NCI-H2227 treated with DMSO at 0.1 percent for 48 hours (cell line): Measurements from ENCODE around the gene B4GALNT2.
"Not testable (repeated sequence)": the region's sequence is repeated elsewhere in the genome, so short reads cannot be mapped to it uniquely, and the experiment has no call there.

Experiments
- DNase-seq: peaks from one replicate; lab custom pipeline; 2025; lab: John Stamatoyannopoulos, UW

The B4GALNT2 gene

DNA sequence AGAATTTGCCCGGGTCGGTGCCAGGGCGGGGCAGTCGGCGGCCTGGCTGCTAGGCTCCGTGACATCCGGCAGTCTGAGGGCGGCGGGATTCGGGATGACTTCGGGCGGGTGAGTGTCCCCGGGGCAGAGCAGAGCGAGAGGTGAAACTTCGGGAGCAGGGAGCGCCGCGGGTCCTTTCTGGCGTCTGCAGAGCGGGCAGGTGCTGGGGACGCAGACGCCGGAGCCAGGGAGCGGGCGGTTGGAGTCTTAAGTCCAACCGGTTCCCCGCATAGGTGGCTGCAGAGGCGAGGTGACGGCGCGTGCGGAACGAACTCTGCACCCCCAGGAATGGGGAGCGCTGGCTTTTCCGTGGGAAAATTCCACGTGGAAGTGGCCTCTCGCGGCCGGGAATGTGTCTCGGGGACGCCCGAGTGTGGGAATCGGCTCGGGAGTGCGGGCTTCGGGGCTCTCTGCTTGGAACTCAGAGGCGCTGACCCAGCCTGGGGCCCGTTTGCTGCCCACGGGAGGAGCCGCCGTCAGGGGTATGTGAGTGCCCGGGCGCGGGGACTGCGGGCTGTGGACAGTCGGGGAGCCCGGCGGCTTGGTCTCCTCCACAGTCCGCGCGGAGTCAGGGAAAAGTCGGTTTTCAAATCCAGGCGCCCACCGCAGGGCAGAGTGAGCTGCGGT is at the start of gene B4GALNT2:
Gene B4GALNT2 (plus strand): TSS at position 71 of the 666 bp plus-strand sequence. CDS start 24 bp downstream, at position 95.
- DNase-seq = no peak

- not testable (repeated sequence) for DNase-seq
Measured at GRCh38 chr17:49085046-49085445, 47.5 kb upstream of the B4GALNT2 start.

GRCh38 chr17:49085565-49086315 is 46.8 kb upstream of the B4GALNT2 start:
- no peak for DNase-seq

GRCh38 chr17:49086316-49086605 is 46.3 kb upstream of the B4GALNT2 start:
- DNase-seq = no peak

DNA sequence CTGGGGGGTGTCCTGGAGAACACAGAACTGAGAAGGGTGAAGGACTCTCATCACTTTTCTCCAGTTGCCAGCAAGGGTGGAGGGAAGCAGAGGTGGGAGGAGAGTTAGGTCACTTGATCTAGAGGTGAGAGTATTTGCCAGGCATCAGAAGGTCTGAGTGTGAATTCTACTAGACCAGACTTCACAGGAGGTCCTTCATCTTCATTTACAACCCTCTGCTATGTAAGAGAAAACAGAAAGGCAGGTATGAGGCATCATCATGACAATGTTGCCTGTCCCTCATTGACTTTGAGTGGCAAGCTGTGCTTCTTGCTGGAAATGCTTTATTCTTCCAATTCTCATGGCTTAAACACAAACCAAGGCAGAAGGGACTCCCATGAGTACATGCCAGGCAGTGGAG is 45.9 kb upstream of the B4GALNT2 start:
- DNase-seq = no peak

DNA sequence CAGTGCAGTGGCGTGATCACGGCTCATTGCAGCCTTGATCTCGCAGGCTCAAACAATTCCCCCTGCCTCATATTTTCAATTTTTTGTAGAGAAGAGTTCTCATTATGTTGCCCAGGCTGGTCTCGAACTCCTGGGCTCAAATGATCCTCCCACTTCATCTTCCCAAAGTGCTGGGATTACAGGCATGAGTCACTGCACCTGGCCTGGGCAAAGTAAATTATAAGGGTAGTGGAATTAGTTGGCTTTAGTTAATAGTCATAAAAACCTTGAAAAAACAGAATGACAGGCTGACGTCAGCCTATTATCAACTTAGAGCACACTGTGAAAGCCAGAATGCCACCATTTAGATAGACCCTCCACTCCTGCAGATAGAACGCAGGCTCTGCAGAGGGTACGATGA is 43.5 kb upstream of the B4GALNT2 start:
- DNase-seq = no peak

DNA sequence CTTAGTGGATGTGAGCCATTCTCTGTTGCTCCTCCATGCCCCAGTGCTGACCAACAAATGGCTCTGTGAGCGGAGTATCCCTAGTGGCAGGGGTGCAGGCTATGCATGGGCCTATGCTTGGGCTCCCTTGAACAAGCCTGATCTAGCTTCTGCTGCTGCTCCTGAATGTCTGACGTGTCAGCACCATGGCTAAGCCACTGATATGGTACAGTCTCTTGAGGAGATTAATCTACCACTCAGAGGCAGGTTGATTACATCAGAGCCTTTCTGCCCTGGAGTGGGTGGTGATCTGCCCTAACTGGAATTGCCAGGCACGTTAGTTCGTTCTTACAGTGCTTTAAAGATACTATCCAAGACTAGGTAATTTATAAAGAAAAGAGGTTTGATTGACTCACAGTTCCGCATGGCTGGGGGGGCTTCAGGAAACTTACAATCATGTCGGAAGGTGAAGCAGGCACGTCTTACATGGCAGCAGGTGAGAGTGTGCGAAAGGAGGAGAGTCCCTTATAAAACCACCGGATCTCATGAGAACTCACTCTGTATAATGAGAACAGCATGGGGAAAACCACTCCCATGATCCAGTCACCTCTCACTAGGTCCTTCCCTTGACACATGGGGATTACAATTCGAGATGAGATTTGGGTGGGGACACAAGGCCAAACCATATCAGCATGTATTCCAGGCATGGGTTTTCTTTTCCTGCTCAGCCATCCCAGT is 41.5 kb upstream of the B4GALNT2 start:
- no peak for DNase-seq

- no peak for DNase-seq
Measured at GRCh38 chr17:49093131-49093530, 39.4 kb upstream of the B4GALNT2 start.

DNA sequence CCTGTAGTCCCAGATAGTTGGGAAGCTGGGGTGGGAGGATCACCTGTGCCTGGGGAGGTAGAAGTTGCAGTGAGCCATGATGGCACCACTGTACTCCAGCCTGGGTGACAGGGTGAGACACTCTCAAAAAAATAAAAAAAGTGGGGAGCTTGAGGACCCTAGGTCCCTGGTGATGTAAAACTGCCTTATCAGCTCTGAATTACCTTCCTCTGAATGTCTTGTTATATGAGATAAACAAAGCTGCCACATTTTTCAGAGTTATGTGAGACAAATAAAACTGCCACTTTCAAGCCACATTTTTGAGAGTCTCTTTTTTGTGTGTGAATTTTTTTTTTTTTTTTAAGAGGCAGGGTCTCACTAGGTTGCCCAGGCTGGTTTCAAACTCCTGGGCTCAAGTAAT is 32.0 kb upstream of the B4GALNT2 start:
- no peak for DNase-seq

DNA sequence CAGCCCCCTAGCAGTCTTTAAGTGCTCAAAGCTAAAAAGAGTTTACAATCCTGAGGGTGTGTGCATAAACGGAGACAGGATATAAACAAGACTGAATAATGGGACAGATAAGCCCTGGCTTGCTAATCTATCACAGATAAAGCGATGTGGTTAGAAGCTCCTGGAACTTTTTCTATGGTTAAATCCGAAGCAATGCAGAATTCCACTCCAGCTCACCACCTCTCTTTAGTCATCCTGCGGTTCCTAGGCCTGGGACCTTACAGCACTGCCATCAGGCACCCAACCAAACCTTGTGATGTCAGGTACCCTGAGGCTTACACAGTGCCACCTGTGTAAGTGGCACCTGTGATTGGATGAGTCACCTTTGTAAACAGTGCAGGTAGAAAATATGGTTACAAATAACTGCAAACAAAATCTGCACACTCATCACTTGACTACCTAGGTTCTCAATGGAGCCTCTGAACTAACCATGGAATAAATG is 31.5 kb upstream of the B4GALNT2 start:
- no peak for DNase-seq

DNA sequence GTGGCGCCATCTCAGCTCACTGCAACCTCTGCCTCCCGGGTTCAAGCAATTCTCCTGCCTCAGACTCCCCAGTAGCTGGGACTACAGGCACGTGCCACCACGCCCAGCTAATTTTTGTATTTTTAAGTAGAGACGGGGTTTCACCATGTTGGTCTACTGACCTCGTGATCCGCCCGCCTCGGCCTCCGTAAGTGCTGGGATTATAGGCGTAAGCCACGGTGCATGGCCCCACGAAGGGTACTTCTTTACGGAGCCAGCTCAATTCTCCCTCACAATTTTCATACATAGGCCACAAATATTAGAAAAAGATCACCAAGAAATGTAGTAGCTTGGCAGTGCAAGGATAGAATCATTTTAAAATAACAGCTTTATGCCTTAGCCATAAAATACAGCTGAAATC is 29.2 kb upstream of the B4GALNT2 start:
- DNase-seq = not testable (repeated sequence)

DNA sequence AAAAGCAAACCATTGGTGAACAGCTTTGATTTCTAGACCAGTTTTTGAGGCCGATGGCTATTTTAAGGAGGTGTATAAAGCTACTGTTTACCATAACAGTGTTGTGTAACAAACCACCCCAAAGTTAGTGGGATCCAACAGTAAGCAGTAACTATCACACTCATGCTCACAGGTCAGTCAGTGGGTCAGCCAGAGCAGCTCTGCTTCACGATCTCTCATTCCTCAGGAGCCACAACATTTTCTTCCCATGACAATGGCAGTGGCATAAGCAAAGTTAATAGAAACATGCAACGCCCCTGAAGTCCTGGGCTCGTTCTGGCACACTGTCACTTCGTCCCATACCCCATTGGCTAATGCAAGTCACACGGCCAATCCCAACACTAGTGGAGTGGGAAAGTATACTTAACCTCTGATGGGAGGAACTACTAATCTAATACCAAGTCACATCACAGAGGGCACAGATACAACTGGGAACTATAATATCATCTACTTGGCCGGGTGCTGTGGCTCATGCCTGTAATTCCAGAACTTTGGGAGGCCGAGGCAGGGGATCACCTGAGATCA is 28.0 kb upstream of the B4GALNT2 start:
- no peak for DNase-seq

GRCh38 chr17:49106321-49107210 is 26.0 kb upstream of the B4GALNT2 start:
- DNase-seq = no peak

DNA sequence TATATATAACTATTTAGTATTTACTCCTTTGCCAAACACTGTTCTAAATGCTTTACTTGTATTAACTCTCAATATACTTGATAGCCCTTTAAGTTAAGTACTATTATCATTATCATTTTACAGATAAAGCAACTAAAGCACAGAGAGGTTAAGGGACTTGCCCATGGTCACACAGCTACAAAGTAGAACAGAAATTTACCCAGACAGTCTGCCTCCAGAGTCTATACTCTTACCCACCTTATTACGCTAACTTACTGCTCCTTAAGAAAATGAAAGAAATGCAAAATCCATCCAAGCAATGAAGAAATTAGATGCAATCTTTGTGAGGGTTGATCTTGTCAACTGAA is 25.4 kb upstream of the B4GALNT2 start:
- DNase-seq = no peak

DNA sequence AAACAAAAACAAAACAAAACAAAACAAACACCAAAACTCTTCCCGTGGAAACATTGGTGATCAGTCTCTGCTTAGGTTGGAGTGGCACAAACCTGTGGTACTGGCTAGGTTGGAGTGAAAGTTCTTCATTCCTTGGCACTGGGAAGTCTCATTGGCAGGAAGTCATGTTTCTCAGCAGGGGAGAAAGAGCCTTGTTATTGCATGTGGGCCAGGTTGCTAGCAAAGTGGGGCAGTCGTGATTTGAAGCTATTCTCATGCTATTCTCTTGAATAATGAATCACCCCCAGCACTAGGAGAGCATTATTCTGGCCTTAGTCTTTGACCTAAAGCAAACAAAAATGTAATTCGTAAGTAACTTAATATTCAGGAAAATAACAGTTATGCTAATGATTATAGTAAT is 24.3 kb upstream of the B4GALNT2 start:
- DNase-seq = no peak

GRCh38 chr17:49110509-49110908 is 22.1 kb upstream of the B4GALNT2 start:
- no peak for DNase-seq

- DNase-seq = no peak
Measured at GRCh38 chr17:49111934-49112333, 20.6 kb upstream of the B4GALNT2 start.

DNA sequence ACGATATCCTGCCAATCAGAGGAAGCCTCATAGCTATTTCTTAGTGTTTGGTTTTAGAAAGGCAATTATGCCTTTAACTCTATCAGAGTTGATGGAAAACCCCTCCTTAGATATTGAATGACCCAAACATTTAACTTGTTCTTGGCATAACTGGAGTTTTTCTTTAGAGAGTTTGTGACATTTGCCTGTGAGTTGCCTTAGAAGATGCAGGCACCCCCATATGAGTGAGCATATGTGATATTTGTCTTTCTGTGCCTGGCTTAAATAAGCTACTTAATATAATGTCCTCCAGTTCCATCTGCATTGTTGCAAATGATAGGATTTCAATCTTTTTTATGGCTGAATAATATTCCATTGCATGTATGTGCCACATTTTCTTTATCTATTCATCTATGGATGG is 19.6 kb upstream of the B4GALNT2 start:
- DNase-seq = no peak

GRCh38 chr17:49114703-49115102 is 17.9 kb upstream of the B4GALNT2 start:
- no peak for DNase-seq

DNA sequence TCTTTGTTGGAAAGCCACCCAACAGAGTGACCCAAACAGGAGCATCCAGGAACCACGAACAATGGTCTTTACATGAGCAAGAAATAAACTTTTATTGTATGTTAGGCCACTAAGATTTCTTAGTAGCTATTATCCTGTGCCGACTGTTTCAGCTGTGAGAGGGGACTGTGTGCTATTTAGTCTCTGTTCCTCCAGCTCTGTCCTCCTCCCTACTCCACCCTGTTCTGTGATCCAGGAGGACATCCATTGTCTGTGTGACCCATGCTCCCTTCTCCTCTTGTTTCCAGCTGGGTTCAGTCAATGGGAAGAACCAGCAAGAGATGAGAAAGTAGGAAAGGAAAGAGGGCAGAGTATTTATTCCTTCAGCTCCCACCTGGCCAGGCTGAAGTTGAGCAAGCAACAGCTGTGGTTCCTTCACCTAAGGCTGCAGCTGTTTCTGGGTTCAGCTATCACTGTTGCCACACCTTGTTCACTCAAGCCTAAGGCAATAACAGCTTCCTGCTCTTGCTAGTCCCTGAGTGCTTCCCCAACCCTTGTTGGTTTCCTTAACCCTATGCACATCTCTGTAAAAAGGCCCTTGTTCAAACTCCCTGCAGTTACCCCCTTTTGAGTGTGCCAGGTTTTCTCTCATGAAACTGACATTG is 14.9 kb upstream of the B4GALNT2 start:
- no peak for DNase-seq

DNA sequence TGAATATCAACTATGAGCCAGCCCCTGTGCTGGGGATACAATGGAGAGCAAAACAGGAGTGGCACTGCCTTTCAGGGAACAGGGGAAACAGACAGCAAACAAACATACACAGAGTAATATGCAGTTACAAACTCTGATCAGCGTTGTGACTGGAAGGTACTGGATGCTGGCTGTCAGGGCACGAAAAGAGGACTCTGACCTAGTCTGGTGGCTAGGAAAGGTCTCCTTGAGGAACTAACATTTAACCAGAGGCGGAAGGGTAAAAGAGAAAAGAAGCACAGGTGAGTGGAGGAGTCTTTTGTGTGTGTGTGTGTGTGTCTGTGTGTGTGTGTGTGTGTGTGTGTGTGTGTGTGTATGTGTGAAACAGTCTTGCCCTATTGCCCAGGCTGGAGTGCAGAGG is 12.4 kb upstream of the B4GALNT2 start:
- no peak for DNase-seq
